NCI-H1092 (cell line): ENCODE measurements around the gene HNRNPUL2.
"Not testable (repeated sequence)": the region's sequence is repeated elsewhere in the genome, so short reads cannot be mapped to it uniquely, and the experiment has no call there.

ENCODE experiments used
- DNase-seq: peaks from one replicate; lab custom pipeline; 2025; lab: John Stamatoyannopoulos, UW

HNRNPUL2 gene

DNA sequence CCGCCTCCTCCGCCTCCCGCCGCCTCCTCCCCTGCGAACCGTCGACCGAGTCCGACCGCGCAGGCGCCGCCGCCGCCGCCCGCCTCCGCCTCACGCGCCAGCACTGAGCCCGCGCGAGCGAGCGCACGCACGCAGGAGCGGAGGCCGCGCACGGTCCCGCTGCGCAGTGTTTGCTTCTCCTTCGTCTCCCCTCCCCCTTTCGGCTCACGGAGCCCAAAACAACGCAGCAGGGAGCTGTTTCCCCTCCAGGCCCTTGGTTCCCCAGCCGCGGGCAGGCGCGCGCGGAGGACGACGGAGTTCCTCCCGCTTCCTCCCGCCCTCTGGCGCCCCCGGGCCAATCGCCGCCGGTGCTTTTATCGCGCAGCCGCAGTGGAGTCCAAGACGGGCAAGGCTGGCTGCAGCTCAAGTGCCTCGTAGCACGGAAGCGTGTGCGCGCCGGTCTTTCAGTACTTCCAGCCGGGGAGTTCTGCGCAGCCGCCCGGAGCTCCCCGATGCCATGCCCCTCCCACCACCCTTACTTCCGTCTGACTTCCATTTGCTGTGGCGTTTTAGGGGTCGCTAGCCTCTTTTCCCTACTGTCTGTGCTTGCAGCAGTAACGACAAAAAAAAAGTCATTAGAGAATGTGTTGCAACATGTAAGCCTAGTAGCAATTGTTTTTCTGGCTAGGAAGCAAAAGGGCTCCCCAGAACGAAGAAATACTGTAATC is at the start of gene HNRNPUL2:
Gene HNRNPUL2, minus strand, starts transcription at position 293 of the 707 bp plus-strand sequence. CDS start 301 bp downstream, outside the sequence.
- peak; percentile 100 for DNase-seq

DNA sequence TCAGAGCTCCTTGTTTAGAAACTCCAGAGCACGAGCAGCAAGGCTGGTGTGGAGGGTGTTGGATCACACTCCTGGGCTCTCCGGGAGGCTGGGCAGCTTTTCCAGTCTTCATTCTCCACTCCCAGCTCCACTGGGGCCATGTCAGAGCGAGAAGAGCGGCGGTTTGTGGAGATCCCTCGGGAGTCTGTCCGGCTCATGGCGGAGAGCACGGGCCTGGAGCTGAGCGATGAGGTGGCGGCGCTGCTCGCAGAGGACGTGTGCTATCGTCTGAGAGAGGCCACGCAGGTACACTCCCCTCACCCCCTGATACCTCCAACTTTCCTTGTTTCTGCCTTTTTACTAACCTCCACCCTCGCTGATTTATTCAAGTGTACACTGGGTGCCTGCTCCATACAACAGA is 48.4 kb upstream of the HNRNPUL2 start:
- DNase-seq: no peak

DNA sequence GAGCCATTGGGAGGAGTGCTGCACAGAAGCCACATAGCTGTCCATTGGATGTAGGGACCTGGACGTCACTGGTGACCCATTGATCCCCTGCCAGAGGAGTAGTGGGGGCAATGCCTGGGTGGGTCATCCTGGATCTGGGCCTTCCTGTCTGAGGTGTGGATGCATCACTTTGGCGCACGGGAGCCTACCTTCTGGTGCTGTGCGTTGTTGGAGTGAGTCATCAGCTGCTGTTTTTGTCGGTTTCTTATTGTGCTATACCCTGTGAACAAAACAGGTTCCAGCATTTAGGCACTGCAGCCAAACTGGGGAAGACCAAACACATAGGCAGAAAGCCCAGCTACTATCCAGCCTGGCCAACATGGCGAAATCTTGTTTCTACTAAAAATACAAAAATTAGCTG is 47.1 kb upstream of the HNRNPUL2 start:
- no peak for DNase-seq

DNA sequence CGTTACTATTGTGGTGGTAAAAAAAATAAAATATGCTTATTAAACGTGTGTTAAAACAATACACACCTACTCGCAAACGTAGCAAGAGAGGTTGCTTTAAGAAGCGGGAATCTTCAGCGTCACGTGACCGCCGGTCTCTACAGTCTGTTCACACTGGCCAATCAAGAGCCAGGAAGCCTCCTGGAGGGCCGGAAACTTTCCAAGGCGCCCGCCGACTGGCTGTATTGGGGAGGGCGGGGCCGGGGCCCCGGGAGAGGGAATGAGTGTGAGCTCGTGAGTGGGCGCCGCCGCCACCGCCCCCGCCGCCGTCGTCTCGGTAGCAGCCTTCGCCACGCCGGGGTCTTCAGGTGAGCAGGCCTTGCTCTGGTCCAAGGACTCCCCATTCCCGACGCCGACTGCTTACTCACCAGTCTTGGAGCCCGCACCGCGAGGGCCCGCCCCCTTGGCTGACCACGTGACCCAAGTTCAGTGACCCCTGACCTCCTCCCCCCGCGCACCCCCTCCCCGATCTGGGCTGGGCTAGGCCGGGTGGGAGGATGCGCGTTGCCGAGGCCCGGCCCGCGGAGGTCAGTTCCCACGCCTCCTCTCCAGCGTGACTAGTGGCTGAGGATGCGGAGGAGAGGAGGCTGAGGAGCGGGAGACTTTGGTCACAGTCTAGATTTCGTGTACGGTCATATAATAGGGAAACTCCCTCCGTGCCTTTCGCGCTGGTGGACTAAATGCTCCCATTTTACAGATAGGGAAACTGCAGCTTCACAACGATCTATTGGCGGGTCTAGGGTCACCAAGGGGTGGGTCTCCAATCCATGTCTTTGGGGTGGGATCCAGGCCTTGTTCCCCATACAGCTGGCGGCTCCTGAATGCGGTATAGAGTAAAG is 44.1 kb upstream of the HNRNPUL2 start, which contains the start of gene TAF6L:
Gene TAF6L, plus strand, starts transcription at position 253 of the 878 bp plus-strand sequence. CDS start 4,388 bp downstream, outside the sequence.
- DNase-seq: peak; percentile 98

DNA sequence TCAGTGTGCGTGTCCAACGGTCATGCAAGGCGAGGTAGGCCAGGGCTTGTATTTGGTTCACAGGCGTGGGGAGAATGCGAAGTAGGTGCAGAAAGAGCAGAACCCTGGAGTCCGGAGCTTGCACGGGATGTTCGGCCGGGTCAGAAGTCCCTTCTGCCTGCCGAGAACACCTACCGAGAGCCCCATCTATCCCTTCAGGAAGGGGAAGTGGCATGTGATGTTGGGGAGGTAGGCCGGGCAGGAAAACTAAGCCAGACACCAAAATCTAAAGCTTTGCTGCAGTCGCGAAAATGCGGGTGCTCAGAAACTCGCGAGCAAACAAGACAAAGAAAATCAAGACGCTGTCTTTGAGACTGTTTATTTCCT is 43.5 kb upstream of the HNRNPUL2 start:
- no peak for DNase-seq

DNA sequence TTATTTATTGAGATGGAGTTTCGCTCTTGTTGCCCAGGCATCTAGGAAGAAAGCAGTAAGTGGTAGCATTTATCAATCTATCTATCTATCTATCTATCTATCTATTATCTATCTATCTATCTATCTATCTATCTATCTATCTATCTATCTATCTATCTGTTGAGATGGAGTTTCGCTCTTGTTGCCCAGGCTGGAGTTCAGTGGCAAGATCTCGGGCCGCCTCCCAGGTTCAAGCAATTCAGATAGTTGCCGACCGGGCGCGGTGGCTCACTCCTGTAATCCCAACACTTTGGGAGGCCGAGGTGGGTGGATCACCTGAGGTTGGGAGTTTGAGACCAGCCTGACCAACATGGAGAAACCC is 33.6 kb upstream of the HNRNPUL2 start:
- DNase-seq: not testable (repeated sequence)

DNA sequence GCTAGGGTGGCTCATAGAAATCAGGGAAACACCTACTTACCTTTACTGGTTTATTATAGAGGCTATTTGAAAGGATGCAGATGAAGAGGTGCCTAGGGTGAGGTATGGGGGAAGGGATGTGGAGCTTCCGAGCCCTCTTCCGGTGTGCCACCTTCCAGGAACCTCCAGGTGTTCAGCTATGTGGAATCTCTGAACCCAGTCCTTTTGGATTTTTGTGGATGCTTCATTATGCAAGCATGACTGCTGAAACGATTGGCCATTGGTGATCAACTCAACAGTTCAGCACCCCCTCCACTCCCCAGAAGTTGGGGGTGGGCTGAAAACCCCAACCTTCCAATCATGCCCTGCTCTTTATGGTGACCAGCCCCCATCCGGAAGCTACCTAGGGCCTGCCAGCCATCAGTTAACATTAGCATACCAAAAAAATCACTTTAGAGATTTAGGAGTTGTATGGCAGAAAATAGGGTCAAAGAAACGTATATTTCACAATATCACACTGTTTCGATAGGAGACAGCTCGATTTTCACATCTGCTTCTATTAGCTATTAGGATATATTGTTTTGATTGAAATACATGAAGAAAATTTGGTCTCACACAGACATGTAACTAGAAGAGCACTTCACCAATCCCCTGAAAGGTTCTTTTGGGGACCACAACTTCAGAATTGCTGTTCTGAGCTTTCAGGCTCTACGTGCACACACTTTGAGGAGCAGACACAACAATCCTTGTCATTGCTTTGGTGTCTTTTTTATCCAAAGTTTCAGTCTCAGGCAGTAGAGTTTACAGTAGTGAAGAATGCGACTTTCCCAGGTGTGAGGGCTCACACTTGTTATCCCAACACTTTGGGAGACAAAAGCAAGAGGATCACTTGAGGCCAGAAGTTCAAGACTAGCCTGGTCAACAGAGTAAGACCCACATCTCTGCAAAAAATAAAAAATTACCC is 30.9 kb upstream of the HNRNPUL2 start:
- DNase-seq: no peak

DNA sequence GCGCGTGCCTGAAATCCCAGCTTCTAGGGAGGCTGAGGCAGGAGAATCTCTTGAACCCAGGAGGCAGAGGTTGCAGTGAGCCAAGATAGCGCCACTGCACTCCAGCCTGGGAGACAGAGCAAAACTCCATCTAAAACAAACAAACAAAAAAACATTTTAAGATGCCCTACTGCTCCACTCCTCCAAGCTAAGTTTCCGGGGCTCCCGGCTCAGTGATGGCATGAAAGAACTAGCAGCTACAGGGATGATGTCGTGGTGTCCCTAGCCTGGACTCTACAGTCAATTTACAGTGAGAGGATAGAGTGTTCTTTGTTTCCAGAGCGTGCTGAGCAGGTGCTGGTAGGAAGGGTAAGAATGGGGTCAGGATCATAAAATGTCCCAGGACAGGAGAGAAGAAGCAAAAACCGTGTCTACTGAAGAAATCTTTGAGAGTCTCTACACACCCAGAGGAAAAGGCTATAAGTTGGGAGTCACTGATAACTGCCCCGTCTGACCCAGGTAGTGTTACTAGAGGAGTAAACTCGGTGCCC is 27.9 kb upstream of the HNRNPUL2 start:
- DNase-seq: no peak

DNA sequence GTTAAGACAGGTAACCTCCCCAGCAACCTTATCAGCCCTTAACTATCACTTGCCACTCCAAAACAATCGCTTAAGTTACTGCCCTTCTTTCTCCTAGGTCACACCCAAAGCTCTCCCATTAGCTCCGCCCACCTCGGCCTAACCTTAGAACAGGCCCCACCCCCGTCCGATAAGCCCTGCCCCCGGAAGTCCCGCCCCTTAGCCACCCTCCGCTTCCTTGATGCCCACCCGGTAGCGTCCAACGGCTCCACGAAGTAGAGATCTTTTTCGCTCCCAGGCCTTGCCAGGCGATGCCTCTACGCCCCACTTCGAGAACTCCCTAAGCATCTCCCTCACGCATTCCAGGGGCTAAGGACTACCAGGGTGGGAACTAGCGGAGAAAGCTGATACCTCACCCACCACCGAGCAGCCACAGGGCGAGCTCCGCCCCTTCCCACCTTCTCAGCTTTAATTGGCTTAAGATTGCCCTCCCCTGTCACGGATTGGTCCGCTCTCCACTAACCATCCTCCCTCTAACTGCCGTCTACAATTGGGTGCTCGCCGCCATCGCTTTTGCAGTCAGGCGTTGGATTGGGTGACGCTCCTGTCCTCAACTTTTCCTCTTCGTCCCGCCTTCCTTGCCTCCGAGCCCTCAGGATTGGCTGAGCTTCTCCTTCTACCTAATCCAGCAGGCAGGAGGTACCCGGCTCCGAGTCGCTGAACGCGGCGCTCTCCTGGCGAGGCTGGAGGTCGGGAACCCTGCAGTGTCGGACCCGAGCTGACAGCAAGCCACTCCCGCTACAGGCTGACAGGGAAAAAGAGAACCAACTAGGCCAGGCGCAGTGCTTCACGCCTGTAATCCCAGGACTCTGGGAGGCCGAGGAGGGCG is 26.7 kb upstream of the HNRNPUL2 start, which contains the start of gene ZBTB3:
Gene ZBTB3, minus strand, starts transcription at position 425 of the 868 bp plus-strand sequence. CDS start 496 bp downstream, outside the sequence.
- peak; percentile 99 for DNase-seq

DNA sequence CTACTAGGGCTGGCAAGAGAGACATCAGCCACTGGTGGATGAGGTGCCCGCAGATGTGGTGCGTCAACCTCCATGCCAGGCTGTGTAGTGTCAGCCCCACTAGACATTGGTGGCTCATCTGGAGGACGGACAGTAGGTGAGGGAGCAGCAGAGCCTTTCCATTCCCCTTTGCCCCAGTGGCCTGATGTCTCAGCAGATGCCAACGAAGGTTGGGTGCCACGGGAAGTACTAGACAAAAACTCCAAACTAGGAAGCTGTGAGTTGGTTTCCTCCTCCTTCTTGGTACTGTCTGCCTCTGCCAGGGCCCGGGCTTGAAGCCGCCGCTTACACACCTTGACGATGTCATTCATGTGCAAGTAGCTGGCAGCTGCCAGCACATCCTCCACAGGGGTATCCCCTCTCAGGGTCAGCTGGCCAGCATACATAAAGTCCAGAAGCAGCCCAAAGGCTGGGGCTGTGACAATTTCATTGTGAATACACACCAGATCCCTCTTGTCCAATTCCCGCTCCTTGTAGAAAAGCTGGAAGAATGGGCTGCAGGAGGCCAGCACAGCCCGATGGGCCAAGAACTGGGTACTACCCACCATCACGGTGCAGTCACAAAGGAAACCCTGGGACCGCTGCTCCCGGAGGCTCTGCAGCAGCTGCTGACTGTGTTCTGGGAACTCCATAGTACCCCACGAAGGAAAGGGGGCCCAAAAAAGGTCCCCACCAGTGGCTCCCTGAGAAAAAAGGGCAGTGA is 25.9 kb upstream of the HNRNPUL2 start:
- no peak for DNase-seq

DNA sequence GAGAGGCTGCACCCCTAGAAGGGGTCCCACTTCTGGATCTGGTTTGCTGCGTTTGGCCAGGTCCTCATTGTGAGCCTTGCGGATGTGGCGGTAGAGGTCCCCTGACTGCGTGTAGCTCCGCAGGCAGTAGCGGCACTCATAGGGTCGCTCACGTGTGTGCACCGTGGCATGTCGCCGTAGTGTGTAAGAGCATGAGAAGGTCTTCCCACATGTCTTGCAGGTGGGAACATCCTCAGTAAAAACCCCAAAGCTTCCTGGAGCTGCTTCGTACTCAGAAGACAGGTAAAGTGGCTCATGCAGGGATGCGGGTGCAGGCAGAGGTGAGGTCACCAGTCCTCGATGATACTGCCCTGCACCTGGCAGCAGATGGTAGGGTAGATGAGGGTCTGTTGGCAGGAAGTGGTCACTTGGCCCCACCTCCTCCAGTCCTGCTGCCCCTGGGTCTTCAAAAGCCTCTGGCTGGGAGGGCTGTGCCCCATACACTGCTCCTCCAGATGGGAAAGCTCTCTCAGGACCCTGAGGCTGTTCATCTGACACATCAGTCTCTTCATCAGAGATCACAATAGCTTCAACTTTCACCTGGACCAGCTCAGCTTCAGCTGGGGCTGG is 25.0 kb upstream of the HNRNPUL2 start:
- DNase-seq: no peak

DNA sequence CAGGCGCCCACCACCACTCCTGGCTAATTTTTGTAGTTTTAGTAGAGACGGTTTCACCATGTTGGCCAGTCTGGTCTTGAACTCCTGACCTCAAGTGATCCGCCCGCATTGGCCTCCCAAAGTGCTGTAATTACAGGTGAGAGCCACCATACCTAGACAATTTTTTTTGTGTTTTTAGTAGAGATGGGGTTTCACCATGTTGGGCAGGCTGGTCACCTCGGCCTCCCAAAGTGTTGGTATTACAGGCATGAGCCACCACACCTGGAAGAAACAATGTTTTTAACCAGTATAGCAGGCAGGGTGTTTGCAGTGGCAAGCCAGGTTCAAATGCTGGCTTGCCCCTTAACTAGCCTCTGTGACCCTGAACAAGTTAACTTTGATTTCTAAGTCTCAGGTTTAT is 22.7 kb upstream of the HNRNPUL2 start:
- not testable (repeated sequence) for DNase-seq

DNA sequence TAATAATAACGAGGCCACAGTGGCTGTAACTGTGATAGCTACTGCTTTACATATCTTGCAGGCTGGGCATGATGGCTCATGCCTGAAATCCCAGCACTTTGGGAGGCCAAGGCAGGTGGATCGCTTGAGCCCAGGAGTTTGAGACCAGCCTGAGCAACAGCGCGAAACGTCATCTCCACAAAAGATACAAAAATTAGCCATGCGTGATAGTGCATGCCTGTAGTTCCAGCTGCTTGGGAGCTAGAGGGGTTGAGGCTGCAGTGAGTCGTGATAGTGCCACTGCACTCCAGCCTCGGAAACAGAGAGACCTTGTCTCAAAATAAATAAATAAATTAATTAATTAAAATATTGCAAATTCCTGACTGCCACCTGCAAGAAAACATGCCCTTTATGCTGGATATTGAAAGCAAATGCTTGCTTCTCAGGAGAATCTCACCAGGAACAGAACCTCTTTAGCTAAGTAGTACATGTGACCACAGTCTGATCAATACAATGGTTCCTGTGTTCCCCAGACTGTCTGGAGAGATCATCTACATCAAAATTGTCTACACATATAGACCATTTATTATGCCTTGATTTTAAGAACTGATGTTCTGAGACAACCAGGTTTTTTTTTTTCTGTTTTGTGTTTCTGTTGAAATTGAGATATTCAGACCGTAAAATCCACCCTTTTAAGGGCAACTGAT is 20.4 kb upstream of the HNRNPUL2 start:
- DNase-seq: no peak

DNA sequence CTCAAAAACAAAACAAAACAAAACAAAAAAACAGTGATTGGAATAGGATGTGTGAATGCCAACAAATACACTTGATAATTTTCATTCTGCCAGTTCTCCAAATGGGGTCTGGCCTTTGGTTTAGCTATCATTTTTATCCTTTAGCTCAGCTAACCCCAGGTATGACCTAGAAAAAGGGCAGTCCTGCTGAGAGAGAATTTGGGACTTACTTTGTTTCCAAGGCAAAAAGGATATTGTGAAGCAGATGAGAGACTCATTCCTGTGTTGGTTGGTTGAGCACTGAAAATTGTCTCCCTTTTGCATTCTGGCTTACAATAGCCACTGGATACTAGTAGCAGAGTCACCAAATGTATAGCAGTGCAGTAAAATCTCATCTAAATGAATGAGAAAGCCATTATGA is 9.9 kb upstream of the HNRNPUL2 start:
- DNase-seq: no peak

DNA sequence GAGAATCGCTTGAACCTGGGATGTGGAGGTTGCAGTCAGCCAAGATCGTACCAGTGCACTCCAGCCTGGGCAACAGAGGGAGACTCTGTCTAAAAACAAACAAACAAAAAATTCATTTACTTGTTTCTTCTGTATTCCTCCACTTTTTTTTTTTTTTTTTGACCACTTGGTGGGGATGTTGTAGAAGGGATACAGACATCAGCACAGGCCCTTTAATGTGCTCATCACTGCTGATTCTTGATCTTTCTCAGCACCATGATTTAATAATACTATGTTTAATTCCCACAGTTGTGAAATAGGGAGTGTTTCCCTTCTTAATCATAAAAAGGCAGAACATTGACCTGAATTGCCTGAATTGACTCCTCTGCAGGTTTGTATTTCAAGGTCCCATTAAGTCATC is 5.6 kb upstream of the HNRNPUL2 start:
- no peak for DNase-seq

DNA sequence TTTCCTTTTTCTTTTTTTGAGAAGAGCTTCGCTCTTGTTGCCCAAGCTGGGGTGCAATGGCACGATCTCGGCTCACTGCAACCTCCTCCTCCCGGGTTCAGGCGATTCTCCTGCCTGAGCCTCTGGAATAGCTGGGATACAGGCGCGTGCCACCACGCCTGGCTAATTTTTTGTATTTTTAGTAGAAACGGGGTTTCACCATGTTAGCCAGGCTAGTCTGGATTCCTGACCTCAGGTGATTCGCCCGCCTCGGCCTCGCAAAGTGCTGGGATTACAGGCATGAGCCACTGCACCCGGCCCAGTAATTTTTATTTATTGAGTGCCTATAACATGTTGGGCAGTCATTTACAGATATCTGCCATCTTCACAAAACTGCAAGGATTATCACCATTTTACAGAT is 2.8 kb upstream of the HNRNPUL2 start:
- DNase-seq: not testable (repeated sequence)

DNA sequence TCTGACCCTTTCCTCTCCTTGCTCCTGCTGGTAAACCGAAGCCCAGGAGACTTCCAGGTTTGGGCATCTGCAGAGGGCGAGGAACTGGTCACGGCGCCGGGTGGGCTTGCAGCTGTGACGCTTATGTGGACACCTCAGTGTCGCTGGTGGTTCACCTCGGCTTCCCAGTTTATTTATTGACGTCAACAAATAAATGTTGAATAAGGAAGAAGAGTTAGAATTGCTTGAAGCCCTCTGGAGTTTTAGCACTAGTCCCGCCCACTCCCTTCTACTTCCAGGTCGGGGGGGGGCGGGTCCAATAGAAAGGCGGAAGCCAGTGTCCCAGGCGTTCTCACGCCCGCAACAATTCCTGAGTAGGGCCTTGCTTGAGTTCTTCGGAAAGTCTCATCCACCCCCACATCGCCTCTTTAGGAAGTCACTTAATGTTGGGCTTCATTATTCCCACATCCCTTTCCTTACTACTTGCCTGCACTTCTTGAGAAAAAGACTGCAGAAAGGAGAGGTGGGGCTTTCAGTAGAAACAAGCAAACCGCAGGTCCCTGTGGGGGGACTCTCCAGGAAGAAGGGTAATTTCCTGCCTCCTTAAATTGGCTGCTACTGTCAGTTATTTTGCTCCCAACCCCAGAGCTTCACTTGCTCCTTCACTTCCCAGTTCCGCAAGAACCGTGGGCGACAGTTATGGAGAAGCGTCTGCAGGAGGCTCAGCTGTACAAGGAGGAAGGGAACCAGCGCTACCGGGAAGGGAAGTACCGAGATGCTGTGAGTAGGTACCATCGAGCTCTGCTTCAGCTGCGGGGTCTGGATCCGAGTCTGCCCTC is 1.1 kb upstream of the HNRNPUL2 start, which contains the start of gene TTC9C:
Gene TTC9C, plus strand, starts transcription at position 316 of the 818 bp plus-strand sequence. Its CDS starts 363 bp downstream, at position 679.
- DNase-seq: peak; percentile 86

DNA sequence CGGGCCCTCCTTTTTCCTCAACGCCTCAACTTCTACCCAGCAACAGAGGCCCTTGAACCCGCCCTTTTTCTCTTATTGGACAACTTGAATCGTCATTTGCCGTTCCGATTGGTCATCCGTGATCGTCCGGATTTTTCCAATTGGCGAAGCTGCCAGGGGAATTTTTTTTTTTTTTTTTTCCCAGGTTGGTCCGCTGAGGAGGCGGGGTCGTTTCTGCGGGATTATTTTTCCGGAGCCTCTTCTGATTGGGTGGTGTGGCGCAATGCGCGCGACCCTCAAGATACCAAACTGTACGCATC is 564 bp upstream of the HNRNPUL2 start:
- peak; percentile 100 for DNase-seq
